ENCODE data around the gene GRHL1.

The GRHL1 gene

DNA sequence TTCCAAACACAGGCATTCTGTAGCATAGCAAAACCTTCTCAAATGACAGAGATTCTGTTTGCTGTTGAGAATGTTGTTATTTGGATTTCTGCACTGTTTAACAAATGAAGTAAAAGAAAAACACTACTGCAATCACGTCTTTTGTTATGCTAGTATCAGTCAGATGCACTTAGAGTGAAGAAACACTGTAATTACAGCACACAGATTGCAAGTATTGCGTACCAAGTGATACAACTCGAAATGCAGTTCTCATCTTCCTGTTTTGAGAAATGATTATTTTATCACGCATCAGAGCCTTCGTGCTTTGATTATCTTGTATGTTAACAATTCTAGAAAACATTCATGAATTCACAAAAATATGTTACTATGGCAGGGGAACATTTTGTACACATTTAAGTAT is 50.1 kb downstream of the GRHL1 start:
- Histone ChIP-seq H3K4me1 (peaks cover under 1 to 45% (median 24%) of the 10 kb centered on the region in 4 donors), H3K27me3 (no peaks in the 10 kb centered on the region), H3K27ac (peak overlapping the region in 1 of 2 donors; percentile 73), H3K9me3 (no peaks in the 10 kb centered on the region), H3K4me3 (no peak overlapping the region), H3K36me3 (peaks cover 0 to 16% (median 0%) of the 10 kb centered on the region in 3 donors)
- no peak for TF ChIP-seq CTCF (IDR thresholded peaks at IDR 0.05)
- intact Hi-C loops (cut with DNase I; ENCODE audit: low total_unique reads) = no loop called here
- no peak for DNase-seq

DNA sequence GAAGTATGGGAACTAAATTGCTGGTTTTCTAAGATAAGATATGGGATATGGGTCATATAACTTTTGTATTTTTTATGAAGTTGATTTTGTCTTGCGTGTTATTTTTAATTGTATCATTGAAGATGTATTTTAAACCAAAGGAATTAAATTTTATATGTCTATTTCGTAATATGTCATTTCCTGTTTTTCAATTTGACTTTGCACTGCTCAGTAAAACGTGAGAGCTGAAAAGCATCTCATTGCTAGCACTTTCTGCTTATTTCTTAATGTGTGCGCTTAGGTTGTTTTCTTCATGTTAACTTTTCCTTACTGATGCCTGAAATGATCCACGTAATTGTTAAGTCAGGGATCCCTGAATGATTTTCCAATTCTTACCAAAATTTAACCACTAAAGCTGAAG is 50.6 kb downstream of the GRHL1 start:
- Histone ChIP-seq H3K4me3 (no peak overlapping the region), H3K9me3 (no peaks in the 10 kb centered on the region), H3K27ac (peak overlapping the region; percentile 62 to 73), H3K36me3 (peaks cover 0 to 11% (median 0%) of the 10 kb centered on the region in 3 donors), H3K27me3 (no peaks in the 10 kb centered on the region), H3K4me1 (peaks cover 3 to 50% (median 29%) of the 10 kb centered on the region in 4 donors)
- intact Hi-C loops (cut with DNase I; ENCODE audit: low total_unique reads) = no loop called here
- no peak for DNase-seq
- no peak for TF ChIP-seq CTCF (IDR thresholded peaks at IDR 0.05)

- Histone ChIP-seq H3K27ac (peak overlapping the region; percentile 62 to 73), H3K9me3 (no peaks in the 10 kb centered on the region), H3K36me3 (peaks cover 0 to 9% (median 0%) of the 10 kb centered on the region in 3 donors), H3K4me1 (peaks cover 3 to 56% (median 34%) of the 10 kb centered on the region in 4 donors), H3K27me3 (no peaks in the 10 kb centered on the region), H3K4me3 (no peak overlapping the region)
- no peak for TF ChIP-seq CTCF (IDR thresholded peaks at IDR 0.05)
- DNase-seq = peak; percentile 16 to 47
- intact Hi-C loops (cut with DNase I; ENCODE audit: low total_unique reads) = no loop called here
These were observed 51.2 kb downstream of the GRHL1 start for GRCh38 chr2:10002681-10003080.

DNA sequence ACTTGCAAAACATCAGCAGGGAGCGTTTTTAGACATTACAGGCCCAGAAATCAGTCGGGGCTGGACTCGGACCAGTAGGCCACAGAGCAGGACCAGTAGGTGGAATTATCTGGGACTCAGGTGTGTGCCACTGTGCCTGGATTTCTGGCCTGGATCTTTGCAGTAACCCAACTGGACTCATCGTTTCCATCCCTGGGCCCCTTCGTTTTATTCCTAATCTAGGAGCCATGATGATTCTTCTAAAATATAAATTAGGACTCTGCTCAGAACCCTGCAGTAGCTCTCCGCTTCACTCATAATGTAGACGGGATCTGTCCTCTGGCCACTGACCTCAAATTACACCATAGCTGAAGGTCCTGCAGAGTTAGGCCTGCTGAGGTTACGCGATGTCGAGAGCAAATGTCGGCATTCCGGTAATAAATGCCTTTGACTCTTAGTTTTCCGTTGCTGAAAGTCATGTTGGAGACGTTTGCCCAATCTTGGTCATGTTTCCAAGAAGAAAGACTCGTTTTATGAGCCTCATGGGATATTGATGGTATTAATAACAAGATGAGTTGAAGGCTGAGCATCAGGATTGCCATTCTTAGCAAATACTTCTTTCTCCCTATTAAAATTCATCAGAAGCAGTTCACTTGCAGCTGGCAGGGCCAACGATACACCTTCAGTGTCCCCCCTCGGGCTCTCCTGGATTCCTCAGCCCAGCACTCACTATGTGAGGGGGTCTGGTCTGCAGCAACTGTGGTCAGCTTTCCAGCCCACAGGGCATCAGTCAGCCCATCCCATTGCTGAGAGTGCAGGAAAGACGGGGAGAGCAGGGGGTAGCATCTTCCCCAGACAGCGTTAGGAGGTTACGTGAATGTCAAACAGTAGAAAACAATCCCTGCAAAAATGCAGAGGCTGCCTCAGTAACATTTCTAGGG is 52.0 kb downstream of the GRHL1 start:
- peak overlapping the region; percentile 73 to 84 for H3K27ac ChIP-seq
- H3K27me3 ChIP-seq = no peaks in the 10 kb centered on the region
- H3K4me3 ChIP-seq = no peak overlapping the region
- no peak for TF ChIP-seq CTCF (IDR thresholded peaks at IDR 0.05)
- intact Hi-C loops (cut with DNase I; ENCODE audit: low total_unique reads) = no loop called here
- peak; percentile 24 to 72 for DNase-seq
- H3K4me1 ChIP-seq = peaks cover 3 to 64% (median 42%) of the 10 kb centered on the region in 4 donors
- no peaks in the 10 kb centered on the region for H3K9me3 ChIP-seq
- H3K36me3 ChIP-seq = peaks cover 0 to 9% (median 0%) of the 10 kb centered on the region in 3 donors

GRCh38 chr2:10004401-10004800 is 52.9 kb downstream of the GRHL1 start:
- no peaks in the 10 kb centered on the region for H3K27me3 ChIP-seq
- peak; percentile 2 to 47 for DNase-seq
- peaks cover 0 to 9% (median 0%) of the 10 kb centered on the region in 3 donors for H3K36me3 ChIP-seq
- intact Hi-C loops (cut with DNase I; ENCODE audit: low total_unique reads) = no loop called here
- peaks cover 3 to 67% (median 49%) of the 10 kb centered on the region in 4 donors for H3K4me1 ChIP-seq
- H3K27ac ChIP-seq = peak overlapping the region; percentile 73 to 84
- no peak for TF ChIP-seq CTCF (IDR thresholded peaks at IDR 0.05)
- H3K4me3 ChIP-seq = no peak overlapping the region
- H3K9me3 ChIP-seq = no peaks in the 10 kb centered on the region
